ENCODE results near the gene MTG2. TPM values are rescaled to one million over a fixed set of nuclear protein-coding genes. Genes with fewer than 3 reads are reported as not detected.
A peak's percentile ranks its signal among the peaks of the same experiment; 100 is the strongest.

MTG2 gene
- total RNA-seq, 4 donors from 2014 or later = 19.3 to 32.5 (median 26.3) TPM

DNA sequence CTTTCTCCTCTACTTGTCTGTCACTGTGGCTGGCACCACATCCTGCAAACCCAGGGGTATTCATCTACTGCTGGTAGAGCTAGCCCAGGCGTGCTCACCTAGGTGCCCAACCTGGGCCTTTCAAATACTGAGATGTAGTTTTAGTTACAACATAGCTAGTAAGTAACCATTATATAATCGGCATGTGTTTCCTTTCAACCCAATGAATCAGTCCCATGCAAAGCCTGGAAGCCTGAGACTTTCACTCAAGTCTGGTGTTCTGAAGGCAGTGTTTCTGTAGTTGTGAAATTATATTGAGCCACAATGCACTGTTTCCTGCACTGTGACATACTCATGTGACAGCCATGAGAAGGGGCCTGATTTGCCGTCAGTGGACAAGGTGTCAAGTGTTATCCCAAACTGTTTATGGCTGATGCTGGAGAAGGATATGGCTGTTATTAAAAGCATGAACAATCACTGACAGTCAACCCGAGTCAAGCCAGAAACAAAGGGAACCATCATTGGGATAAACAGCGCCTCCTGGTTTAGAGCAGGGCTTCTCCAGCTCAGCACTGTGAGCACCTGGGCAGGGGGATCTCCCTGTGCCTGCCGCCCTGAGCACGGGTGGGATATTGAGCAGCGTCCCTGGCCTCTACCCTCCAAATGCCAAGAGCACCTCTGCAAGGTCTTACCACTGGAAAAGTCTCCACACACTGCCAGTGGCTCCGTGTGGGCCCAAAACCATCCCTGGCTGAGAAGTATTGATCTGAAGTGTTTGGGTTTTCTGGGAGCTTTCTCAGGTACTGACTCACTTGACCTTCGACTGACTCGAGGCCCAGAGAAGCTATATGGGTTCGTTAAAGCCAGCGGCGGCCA is 41.2 kb upstream of the MTG2 start:
- peak; percentile 39 for ATAC-seq (ENCODE audit: low FRiP score)
- DNase-seq (ENCODE audit: low spot score) = no peak
- TF ChIP-seq, protein P1, sequence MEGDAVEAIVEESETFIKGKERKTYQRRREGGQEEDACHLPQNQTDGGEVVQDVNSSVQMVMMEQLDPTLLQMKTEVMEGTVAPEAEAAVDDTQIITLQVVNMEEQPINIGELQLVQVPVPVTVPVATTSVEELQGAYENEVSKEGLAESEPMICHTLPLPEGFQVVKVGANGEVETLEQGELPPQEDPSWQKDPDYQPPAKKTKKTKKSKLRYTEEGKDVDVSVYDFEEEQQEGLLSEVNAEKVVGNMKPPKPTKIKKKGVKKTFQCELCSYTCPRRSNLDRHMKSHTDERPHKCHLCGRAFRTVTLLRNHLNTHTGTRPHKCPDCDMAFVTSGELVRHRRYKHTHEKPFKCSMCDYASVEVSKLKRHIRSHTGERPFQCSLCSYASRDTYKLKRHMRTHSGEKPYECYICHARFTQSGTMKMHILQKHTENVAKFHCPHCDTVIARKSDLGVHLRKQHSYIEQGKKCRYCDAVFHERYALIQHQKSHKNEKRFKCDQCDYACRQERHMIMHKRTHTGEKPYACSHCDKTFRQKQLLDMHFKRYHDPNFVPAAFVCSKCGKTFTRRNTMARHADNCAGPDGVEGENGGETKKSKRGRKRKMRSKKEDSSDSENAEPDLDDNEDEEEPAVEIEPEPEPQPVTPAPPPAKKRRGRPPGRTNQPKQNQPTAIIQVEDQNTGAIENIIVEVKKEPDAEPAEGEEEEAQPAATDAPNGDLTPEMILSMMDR (IDR thresholded peaks at IDR 0.05) = no peak

GRCh38 chr20:62142252-62143080 is 40.4 kb upstream of the MTG2 start:
- ATAC-seq (ENCODE audit: low FRiP score) (no peak), DNase-seq (ENCODE audit: low spot score) (no peak)
- TF ChIP-seq, protein P1 (IDR thresholded peaks at IDR 0.05) = no peak

DNA sequence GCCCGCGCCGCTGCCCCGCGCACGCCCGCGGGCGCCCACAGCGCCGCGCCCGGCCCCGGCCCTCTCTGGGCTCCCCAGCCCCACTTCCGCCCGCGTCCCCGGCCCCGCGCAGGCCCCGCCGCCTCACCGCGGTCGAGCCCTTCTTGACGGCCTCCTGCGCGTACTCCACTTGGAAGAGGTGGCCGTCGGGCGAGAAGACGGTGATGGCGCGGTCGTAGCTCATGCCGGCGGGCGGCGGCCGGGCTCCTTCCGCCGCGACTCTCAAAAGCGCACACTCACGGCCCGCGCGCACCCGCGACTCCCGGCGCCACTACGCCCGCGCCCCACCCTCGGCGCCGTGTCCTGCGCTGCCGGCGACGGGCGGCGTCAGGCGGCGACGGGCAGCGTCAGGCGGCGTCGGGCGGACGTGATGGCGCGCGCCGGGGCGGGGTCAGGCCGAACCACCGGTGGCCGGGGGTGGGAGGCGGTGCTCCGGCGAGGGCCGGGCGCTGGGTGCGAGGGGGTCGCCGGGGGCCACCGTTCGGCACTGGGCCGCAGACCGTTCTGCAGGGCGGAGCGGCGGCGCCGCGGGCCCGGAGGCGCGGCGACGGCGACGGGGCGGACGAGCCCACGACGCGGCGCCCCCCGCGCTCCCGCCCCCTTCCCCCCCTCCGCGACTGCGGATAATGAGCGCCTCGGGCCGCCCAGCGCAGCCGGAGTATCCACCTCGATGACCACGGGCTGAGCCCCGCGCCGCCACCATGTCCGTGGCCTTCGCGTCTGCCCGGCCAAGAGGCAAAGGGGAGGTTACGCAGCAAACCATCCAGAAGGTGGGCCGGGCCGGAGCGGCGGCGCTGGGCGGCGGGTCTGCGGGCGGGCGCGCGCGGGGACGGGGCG is 39.5 kb upstream of the MTG2 start, which contains the start of the genes PSMA7 and SS18L1:
Gene PSMA7, minus strand, starts transcription at position 314 of the 876 bp plus-strand sequence. Its CDS starts 91 bp downstream, at position 223.
Gene SS18L1, plus strand, starts transcription at position 689 of the 876 bp plus-strand sequence. Its CDS starts 52 bp downstream, at position 741.
- DNase-seq (ENCODE audit: low spot score) = no peak
- peak; percentile 88 for ATAC-seq (ENCODE audit: low FRiP score)
- TF ChIP-seq, protein P1 (IDR thresholded peaks at IDR 0.05) = no peak

DNA sequence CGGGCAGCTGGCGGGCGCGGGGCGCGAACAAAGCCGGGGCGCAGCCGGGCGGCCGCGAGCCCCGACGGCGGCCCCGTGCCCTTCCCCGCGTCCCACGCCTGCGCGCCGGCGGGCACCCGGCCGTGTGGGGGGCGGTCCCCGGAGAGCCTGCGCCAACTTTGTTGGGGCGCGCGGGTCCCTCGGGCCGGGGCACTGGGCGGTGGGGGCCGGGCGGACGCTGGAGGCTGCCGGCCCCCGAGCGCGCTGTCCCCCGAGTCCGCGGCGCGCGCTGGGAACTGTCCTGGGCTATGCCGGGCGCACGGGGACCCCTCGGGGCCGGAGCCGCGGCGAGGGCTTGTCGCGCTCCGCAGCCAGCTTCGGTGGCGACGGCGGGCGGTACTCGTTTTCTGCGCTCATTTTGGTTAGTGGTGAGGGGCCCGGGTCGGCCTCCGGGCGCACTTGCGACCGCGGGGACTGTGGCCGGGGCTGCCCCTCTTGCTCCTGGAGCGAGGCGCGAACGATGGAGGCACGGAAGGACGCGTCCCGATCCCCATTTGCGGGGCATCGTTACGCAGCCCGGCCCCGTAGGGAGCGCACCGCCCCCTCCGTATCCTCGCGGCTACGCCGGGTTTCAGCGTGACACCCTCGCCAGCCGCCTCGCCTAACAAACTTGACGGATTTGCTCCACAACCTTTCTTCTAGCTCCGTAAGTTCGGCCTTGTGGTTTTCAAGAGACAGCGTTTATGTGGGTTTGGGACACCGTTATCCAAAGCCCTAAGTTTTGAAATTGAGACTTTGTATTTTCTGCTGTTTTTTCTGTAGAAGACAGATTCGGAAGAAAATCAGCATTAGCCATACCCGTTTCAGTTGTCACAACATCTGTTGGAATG is 38.6 kb upstream of the MTG2 start:
- no peak for DNase-seq (ENCODE audit: low spot score)
- TF ChIP-seq, protein P1 (IDR thresholded peaks at IDR 0.05) = no peak
- peak; percentile 35 for ATAC-seq (ENCODE audit: low FRiP score)

- TF ChIP-seq, protein P1 (IDR thresholded peaks at IDR 0.05) = no peak
- DNase-seq (ENCODE audit: low spot score) = no peak
- no peak for ATAC-seq (ENCODE audit: low FRiP score)
These were observed 37.2 kb upstream of the MTG2 start for GRCh38 chr20:62145688-62146018.

Measured in omental fat pad (tissue), 4 donors.